Measurements from ENCODE around the gene KLHL25. TPM values are rescaled to one million over a fixed set of nuclear protein-coding genes. Genes with fewer than 3 reads are reported as not detected.

The KLHL25 gene
- total RNA-seq, 1 experiment from 2014 or later: 18.4 TPM

- H3K9ac ChIP-seq (ENCODE audit: extremely low read depth, insufficient read length, low read length): no peak overlapping the region
- DNase-seq: no peak
- H3K4ac ChIP-seq (ENCODE audit: low read depth, low read length): no peak overlapping the region
- no peak overlapping the region for H2BK12ac ChIP-seq (ENCODE audit: insufficient read length, low read depth, low read length)
- no peak overlapping the region for H3K56ac ChIP-seq (ENCODE audit: insufficient read length, low read depth, low read length)
- H2AFZ ChIP-seq (ENCODE audit: low read length): no peak overlapping the region
- no peaks in the 10 kb centered on the region for H3K23me2 ChIP-seq (ENCODE audit: insufficient read length, low read depth, low read length, poor library complexity, severe bottlenecking)
- H2AK5ac ChIP-seq (ENCODE audit: insufficient read length, low read length): no peak overlapping the region
- Mint-ChIP-seq H3K9me3 (no peaks in the 10 kb centered on the region), H3K27me3 (ENCODE audit: low read depth) (no peaks in the 10 kb centered on the region; the same call in 1 of the 2 replicates), H3K4me3 (no peak overlapping the region), H3K36me3 (ENCODE audit: insufficient read depth in 1 of 3, low read depth in 3 of 3) (no peaks in the 10 kb centered on the region), H3K27ac (no peak overlapping the region), H3K4me1 (peaks cover 3 to 6% of the 10 kb centered on the region in 2 experiments)
- H4K20me1 ChIP-seq (ENCODE audit: control insufficient read depth, insufficient read depth, insufficient read length): no peaks in the 10 kb centered on the region
- no peak overlapping the region for H3K27ac ChIP-seq (ENCODE audit: insufficient read length, low read depth, low read length)
- no peak overlapping the region for H3K23ac ChIP-seq (ENCODE audit: insufficient read length, low read depth, low read length)
- no peak overlapping the region for H2BK5ac ChIP-seq (ENCODE audit: insufficient read length, low read length)
- no peaks in the 10 kb centered on the region for H3K79me1 ChIP-seq (ENCODE audit: insufficient read depth, low read depth, low read length, poor library complexity, severe bottlenecking)
- H4K91ac ChIP-seq (ENCODE audit: insufficient read length, low read depth, low read length): no peak overlapping the region
- H3K4me1 ChIP-seq (ENCODE audit: insufficient read depth, low read length): no peaks in the 10 kb centered on the region; the same call in 1 of the 2 replicates
- TF ChIP-seq, protein P1, sequence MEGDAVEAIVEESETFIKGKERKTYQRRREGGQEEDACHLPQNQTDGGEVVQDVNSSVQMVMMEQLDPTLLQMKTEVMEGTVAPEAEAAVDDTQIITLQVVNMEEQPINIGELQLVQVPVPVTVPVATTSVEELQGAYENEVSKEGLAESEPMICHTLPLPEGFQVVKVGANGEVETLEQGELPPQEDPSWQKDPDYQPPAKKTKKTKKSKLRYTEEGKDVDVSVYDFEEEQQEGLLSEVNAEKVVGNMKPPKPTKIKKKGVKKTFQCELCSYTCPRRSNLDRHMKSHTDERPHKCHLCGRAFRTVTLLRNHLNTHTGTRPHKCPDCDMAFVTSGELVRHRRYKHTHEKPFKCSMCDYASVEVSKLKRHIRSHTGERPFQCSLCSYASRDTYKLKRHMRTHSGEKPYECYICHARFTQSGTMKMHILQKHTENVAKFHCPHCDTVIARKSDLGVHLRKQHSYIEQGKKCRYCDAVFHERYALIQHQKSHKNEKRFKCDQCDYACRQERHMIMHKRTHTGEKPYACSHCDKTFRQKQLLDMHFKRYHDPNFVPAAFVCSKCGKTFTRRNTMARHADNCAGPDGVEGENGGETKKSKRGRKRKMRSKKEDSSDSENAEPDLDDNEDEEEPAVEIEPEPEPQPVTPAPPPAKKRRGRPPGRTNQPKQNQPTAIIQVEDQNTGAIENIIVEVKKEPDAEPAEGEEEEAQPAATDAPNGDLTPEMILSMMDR (conservative IDR thresholded peaks at IDR 0.05): no peak
- no peak overlapping the region for H2BK120ac ChIP-seq (ENCODE audit: low read depth, low read length, poor library complexity, severe bottlenecking)
- H3K18ac ChIP-seq (ENCODE audit: insufficient read length, low read depth, low read length): no peak overlapping the region
- no CpG with 5 or more reads among the region's 4 CpGs for WGBS (ENCODE audit: extremely low coverage, insufficient read length, low lambda C conversion rate)
- H3K14ac ChIP-seq (ENCODE audit: insufficient read depth, low read length): no peak overlapping the region; the same call in 1 of the 2 replicates
- H3K27me3 ChIP-seq (ENCODE audit: insufficient read depth, low read length): no peaks in the 10 kb centered on the region
- H3K9me3 ChIP-seq (ENCODE audit: control insufficient read depth, low read depth, low read length): no peaks in the 10 kb centered on the region
- no peak overlapping the region for H2BK15ac ChIP-seq (ENCODE audit: low read depth, low read length)
- H3T11ph ChIP-seq (ENCODE audit: low read length): no peak overlapping the region
- H2BK20ac ChIP-seq (ENCODE audit: low read depth, low read length, poor library complexity, severe bottlenecking): no peak overlapping the region
- no peaks in the 10 kb centered on the region for H3K79me2 ChIP-seq (ENCODE audit: insufficient read depth, low read length)
- no peak overlapping the region for H4K5ac ChIP-seq (ENCODE audit: insufficient read length, low read depth, low read length)
- H4K8ac ChIP-seq (replicated peaks; ENCODE audit: insufficient read length, low read depth, low read length): no peak overlapping the region
- H3K4me2 ChIP-seq (ENCODE audit: insufficient read depth, insufficient read length, low read length): no peak overlapping the region
Measured at GRCh38 chr15:85832394-85832793, 37.7 kb upstream of the KLHL25 start.
